HG03039 (cell line): ENCODE results near the gene CNTN2.

Source experiments
- ATAC-seq: cut with Tn5 transposase; IDR thresholded peaks from one replicate; pipeline ENCODE4 v1.9.1; 2021; ENCODE audit warnings: mild to moderate bottlenecking, moderate library complexity; ENCODE audit not compliant: unreplicated experiment

Gene CNTN2

DNA sequence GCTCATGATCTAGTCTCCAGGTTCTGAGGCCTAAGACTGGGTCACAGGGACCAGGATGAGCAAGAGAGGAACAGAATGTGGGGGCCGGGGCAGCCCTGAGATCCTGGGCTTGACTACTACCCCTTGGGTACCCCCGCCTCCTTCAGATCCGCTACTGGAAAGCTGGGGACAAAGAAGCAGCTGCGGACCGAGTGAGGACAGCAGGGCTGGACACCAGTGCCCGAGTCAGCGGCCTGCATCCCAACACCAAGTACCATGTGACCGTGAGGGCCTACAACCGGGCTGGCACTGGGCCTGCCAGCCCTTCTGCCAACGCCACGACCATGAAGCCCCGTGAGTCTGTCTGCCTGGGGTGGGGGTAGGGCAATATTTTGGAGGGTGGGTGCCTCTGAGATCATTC, 28.8 kb downstream of the CNTN2 start:
- ATAC-seq: no peak

DNA sequence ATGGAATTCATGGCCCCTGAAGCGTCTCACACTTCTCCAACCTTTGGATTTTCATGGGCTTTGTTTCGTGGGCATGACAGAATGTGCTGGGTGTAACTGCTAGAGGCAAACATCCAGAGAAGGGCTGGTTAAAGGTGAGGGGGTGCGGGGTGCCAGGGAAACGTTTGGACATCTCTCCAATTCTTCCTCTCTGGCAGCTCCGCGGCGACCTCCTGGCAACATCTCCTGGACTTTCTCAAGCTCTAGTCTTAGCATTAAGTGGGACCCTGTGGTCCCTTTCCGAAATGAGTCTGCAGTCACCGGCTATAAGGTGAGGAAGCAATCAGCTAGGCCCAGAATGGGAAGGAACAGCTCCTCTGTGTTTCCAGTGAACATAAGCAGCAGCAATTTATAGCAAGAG, 29.3 kb downstream of the CNTN2 start:
- ATAC-seq: no peak

DNA sequence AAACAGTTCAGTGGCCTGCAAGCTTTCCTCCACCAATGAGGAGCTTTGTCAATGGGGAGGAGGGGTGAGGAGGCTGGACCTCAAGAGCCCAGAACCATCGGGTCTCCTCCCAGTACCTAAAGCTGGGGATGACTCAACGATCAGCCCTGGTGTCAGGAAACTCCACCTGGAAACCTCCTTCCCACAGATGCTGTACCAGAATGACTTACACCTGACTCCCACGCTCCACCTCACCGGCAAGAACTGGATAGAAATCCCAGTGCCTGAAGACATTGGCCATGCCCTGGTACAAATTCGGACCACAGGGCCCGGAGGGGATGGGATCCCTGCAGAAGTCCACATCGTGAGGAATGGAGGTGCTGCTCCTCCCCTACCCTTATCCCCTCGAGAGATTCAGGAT, 29.9 kb downstream of the CNTN2 start:
- no peak for ATAC-seq

DNA sequence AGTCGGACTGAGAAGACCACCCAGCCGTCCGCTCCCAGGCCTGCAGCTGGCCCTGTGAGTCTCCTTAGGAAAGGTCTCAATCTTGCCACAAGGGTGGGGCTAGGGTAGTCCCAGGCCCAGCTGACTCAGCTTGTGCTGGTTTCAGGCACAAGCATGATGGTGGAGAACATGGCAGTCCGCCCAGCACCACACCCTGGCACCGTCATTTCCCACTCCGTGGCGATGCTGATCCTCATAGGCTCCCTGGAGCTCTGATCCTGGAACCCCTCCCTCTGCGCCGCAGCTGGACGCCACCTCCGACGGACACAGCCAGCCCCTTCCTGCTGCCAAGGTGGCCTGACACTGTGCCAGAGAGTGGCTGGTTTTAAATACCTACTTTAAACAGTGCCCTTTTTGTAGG, 30.5 kb downstream of the CNTN2 start:
- ATAC-seq: no peak

DNA sequence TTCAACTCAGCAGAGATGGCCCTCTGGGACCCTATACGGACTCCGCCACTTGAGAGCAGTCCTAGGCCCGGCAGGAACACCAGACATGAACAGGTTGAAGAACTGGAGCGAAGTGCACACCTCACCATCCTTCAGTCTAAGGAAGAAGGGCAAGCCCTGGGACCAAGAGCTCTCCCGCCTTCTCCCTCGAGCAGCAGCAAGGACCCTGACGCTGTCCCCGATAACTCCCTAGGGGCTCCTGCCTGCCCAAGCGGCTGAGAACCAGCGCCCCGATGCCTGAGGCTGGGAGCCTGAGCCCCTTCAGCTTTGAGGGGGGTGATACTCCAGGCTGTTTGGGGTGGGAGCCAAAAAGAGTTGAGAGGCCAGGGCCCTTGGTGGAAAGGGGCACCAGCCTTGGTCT, 31.1 kb downstream of the CNTN2 start:
- ATAC-seq: no peak

DNA sequence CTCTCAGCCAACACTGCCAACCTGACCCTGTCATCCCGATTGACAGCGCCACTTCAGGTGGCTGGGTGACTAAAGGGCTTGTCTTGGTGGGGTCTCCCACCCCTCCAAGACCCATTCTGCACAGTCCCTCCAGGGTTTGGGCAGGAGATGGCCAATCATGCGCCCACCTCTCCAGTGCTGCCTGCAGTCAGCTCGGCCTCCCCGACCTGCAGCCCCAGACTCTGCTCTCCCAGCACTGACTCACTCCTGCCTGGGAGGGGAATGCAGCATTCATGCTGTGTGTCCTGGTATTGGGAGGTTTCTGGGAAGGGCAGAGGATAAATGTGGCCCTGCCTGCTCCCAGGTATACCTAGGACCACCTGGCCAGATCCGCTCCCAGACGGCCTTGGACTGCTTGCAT, 31.5 kb downstream of the CNTN2 start:
- no peak for ATAC-seq

DNA sequence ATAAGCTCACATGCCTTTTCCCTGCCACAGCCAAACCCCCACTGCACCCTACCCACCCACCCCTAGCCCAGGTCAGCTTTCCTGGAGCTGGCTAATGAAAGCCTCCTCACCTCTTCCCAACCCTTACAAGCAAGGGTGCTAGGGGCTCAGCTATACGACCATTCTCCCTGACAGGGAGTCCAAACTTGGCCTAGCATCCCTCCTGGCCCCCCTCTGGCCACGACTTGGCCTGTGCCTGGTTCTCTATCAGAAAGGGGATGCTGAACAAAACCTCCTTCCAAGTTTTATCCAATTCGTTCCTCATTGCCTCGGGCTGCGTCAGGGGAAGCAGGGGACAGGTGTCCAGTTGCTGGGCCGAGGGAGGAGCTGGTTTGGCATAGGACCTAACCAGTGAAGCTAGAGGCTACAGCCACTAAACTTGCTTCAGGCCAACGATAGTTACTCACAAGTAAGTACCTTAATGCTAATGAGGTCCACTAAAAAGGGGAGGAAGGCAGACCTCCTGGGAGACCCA, 32.7 kb downstream of the CNTN2 start:
- ATAC-seq: no peak

DNA sequence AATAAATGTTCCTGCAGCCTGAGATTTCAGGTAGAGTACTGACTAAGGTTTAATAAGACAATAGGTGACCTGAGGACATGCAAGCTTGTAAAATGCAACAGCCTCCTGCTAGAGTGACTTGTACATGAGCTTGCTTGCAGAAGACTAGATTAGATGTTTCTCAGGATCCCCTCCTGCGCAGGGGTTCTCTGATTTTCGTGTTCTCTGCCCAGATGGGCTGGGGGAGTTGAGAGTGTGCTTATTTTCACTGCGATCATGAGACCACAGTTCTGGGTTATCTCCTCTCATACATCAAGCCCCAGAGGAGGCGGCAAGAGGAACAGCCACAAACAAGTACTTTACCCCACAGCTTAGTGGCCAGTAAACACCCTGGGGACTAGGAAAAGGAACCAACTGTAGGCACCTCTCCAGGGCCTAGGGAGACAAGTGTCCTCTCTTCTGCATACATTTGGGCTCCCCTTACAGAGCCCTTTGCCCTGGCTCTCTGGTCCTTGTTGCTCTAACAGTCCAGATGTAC, 33.3 kb downstream of the CNTN2 start:
- ATAC-seq: no peak

DNA sequence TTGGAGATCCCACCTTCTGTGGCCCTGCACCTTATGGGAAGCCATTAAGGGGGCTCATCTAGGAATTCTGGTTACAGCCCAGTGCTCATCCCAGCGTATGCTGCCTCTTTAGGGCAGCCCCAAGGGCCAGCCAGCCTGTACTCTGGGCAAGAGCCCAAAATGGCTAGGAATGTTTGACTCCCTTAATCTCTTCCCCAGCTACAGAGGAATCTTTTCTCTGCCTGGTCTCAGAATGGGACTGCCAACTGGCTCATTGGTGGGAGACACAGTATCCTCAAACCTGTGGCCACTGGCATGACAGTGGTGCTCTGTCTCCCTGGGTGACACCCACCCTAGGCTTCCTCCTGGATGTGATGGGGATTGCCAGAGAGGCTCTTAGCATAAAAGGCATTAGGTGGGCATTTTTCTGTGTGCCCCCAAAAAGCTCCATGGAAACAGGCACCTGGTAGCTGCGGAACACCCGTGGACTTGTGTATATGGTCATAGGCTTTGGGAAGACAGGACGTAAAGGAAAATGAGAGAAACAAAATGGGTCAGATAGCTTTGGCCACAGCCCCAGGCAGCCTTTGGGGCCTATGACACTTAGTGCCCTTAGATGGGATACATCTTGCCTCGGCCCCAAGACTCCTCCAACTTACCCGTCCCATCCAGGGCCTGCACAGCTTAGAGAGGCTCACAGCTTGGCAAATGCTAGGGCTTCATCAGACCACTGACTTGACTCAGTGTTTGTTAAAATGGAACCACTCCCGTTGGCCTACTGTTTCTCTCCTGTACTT, 34.3 kb downstream of the CNTN2 start:
- ATAC-seq: no peak

DNA sequence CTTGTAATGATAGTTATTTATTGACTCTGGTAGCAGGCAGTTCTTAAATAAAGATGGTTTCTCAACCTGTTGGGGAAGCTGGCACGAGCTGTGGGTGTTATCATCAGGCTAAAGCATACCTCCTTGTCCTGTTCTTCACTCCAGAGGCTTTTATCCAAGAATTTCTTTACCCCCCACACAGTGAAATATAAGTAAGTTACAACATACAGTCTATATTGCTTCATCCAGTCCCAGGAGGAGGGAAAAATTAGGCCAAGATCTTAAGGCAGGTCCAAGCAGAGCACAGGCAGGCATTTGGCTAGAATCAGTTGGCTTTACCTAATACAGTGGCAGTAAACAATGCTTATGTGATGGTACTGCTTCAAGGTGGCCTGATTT, 34.9 kb downstream of the CNTN2 start:
- ATAC-seq: no peak

DNA sequence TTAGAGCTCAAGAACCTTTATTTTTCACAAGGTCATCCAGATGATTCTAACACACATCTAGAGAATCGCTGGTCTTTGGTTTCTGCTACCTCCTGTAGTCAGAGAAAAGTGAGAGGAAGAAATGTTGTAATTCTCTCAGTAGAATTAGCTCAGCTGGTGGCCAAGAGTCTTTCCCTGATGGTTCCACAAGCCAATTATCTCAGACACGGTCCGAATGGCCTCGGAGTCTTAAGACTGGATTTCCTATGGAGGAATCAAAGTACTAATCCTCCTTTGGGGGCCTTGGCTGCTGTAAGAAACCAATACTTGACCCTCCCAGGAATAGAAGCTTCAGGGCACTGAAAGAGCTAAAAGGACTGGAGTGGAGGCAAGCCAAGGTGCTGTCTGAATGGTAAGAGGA, 39.4 kb downstream of the CNTN2 start:
- no peak for ATAC-seq

DNA sequence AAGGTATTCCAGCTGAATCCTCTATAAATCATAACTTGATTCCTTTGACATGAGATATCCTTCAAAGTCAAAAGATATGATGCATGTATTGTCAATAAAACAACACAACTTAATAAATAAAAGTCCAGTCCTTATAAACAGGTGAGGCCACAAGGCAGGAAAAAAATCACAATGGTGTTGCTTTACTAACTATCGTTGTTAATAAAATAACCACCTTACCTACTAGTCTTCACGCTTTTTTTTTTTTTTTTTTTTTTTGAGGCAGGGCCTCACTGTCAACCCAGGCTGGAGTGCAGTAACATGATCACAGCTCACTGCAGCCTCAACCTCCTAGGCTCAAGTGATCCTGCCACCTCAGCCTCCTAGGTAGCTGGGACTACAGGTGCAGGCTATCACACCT, 41.3 kb downstream of the CNTN2 start, which contains the start of gene TMEM81:
Gene TMEM81 (minus strand): TSS at position 101 of the 400 bp plus-strand sequence. CDS start 140 bp downstream, outside the sequence.
- ATAC-seq: no peak

DNA sequence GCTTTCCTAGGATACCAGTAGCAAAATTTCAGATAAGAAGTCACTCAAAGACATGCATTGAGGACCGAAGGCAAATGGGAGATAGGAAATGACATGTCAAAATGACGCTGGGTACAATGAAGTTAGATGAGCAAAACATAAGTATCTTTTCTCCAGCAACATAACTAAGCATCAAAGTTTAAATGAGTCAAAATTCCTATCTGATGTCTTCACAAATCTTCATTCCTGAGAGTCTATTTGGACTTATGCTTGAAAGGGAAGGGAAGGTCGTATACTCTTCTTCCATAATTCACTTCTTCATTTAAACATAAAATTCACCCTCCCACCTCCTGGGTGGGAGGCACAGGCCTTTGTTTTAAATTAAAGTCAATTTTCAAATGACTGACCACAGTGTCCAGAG, 45.3 kb downstream of the CNTN2 start:
- ATAC-seq: no peak

DNA sequence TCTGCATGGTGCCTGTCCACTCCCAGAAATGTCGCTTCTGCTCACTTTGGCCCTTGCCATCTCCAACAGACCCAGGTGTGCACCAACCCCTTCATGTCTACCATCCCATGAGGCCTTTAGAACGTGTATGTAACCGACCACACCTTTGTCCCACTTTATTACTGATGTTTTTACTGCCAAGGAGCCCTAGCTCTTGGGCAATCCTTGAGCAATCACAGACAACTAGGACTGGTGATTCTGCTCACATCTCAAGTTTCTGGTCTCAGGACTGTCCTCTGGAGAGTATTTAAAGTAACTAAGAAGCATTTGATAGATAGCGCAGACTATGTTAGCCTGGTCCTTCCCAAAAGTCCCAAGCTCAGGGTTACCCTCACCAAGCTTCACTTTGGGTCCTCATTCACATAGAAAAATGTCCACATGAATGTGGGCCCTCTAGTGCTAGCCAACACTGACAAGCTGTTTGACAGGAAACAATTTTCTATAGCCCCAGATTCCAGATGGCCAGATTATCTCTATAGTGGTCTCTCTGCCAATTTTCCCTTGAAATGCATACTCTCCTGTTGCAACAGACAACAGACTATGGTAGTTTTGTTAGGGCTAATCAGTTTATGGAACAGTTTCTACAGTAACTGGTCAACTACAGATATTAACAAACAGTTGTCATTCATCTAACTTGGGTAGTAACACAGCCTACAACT, 48.2 kb downstream of the CNTN2 start:
- ATAC-seq: no peak

DNA sequence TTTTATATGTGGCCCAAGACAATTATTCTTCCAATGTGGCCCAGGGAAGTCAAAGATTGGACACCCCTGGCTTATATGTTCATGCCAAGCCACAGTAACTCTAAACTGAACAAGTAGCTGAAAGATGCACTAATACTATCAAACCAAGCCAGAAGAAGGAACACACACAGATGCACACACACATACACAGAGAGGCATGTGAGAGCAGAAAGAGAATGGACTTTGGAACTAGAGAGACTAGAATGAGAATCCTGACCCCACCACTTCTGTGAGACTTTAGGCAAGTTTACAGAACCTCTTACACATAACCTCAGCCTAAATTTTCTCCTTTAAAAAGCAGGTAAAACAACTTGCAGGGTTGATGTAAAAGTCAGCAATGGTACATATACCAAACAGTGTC, 52.4 kb downstream of the CNTN2 start:
- no peak for ATAC-seq

DNA sequence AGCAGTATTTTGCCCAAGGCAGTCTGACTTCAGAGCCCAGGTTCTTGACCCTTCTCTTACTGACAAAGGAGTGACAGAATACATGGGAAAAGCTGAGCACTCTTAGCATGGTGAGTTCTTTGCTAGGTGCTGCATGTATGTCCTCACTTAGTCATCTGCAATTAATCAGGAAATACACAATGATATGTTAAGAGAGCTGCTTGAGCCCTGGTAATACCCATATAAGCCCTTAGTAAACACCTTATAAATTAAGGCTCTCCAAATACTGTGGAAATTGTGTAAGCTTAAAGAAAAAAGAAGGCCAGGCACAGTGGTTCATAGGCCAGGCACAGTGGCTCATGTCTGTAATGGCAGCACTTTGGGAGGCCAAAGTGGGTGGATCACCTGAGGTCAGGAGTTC, 55.2 kb downstream of the CNTN2 start:
- ATAC-seq: no peak

DNA sequence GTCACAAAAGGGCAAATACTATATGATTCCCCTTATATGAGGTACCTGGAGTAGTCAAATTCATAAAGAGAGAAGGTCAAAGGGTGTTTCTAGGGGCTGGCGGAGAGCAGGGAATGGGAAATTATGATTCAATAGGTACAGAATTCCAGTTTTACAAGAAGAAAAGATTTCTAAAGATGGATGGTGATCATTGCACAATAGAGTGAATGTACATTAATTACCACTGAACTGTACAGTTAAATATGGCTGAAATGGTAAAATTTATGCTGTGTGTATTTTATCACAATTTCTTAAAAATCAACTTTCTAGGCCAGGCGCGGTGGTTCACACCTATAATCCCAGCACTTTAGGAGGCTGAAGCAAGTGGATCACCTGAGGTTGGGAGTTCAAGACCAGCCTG, 59.4 kb downstream of the CNTN2 start:
- no peak for ATAC-seq

DNA sequence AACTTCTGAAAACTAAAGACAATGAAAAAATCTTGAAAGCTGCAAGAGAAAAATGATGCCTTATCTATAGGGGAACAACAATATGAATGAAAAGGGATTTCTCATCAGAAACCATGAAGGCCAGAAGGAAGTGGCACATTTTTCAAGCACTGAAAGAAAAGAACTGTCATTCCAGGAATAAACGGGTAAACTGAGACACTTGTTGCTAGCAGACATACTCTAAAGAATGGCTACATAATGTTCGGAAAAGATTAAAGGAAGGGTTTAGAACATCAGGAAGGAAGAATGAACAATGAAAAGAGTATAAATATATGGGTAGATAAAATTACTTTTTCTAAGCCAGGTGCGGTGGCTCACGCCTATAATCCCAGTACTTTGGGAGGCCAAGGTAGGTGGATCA, 64.3 kb downstream of the CNTN2 start:
- no peak for ATAC-seq

DNA sequence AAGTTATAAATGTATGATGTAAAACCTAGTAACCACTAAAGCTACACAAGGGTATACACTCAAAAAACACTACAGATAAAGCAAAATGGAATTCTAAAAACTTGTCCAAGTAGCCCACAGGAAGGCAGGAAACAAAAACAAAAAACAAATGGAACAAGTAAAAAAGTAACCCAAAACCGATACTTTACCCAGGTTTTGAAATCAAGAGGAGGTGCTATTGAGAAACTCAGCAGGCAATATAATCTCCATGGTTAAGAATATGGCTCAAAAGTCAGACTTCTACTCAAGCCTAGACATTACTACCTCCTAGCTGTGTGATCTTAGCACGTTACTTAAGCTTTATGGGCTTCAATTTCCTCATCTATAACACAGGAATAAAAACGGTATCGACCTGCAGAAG, 65.5 kb downstream of the CNTN2 start:
- no peak for ATAC-seq

DNA sequence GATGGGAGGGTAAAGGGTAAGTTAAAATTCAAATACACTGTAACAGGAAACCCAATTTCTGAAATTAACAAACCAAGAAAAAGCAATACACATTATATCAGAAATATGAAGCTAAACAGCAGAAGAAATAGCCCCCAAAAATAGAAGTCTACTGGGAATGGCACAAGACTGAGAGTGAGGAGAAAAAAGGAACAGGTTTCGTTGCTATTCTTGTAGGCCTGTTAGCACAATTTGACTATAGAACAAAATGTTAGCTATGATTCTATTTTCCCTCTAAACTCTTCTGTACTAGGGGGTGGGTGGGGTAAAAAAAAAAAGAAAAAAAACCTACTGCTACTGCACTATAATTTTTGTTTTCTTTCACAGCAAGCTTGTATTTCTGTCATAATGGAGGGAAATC, 66.3 kb downstream of the CNTN2 start:
- no peak for ATAC-seq

DNA sequence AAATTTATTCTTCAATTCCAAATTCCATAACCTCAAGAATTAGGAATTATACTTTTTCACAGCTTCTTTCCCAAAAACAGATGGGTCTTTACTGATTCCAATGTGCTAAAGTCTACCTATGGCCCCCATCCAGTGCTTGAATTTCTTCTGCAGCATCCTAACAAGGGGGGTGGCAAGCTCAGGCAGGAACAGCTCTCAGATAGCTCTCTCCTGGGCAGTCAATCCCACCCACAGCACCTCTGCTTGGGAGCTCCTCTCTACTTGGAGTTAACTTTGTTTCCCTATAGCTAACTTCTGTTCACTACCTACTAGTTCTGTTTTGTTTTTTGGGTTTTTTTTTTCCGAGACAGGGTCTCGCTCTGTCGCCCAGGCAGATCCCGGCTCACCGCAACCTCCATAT, 66.7 kb downstream of the CNTN2 start:
- no peak for ATAC-seq

DNA sequence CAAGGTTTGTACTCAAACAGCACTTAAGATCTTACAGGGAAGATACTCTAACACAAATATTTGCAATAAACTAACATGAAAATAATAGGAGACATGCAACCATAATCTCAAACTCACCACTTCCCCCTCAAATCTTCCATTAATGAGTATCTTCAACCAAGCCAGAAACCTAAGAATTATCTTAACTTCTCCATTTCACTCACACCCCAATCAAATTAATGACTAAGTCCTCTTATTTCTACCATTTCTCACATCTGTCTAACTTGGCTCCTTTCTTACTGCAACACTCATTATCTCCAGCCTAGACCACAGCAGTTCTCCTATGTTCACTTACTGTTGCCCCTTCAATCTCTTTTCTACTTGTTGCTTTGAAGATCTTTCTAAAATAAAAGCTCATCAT, 68.3 kb downstream of the CNTN2 start:
- ATAC-seq: no peak
